Subcutaneous abdominal adipose tissue (tissue), 5 donors: ENCODE results near the gene CA6.
"Not testable (repeated sequence)": the region's sequence is repeated elsewhere in the genome, so short reads cannot be mapped to it uniquely, and the experiment has no call there.

Source experiments
- H3K27ac ChIP-seq: one replicate; pipeline ENCODE4 v1.7.0; 2013; ENCODE audit warnings: low read depth, mild to moderate bottlenecking, inconsistent platforms, low read length, moderate library complexity
- H3K27me3 ChIP-seq, 5 donors: one replicate each; pipeline ENCODE4 v1.7.0; 2013; ENCODE audit warnings: low read length in 5 of 5, inconsistent platforms in 1 of 5; ENCODE audit not compliant: control insufficient read depth in 5 of 5, insufficient read depth in 4 of 5
- H3K36me3 ChIP-seq, 5 donors: one replicate each; pipeline ENCODE4 v1.7.0; 2013; ENCODE audit warnings: low read length in 5 of 5; ENCODE audit not compliant: control insufficient read depth in 5 of 5, insufficient read depth in 5 of 5
- H3K4me1 ChIP-seq, 5 donors: one replicate each; pipeline ENCODE4 v1.7.0; 2013; ENCODE audit warnings: low read length in 5 of 5, mild to moderate bottlenecking in 3 of 5, moderate library complexity in 1 of 5; ENCODE audit not compliant: control insufficient read depth in 5 of 5, insufficient read depth in 5 of 5
- H3K4me3 ChIP-seq, 5 donors: one replicate each; pipeline ENCODE4 v1.7.0; 2013; ENCODE audit warnings: low read length in 5 of 5, low read depth in 1 of 5
- H3K9ac ChIP-seq, 5 donors: one replicate each; pipeline ENCODE4 v1.7.0; 2013; ENCODE audit warnings: low read length in 5 of 5, mild to moderate bottlenecking in 4 of 5, moderate library complexity in 3 of 5
- H3K9me3 ChIP-seq, 5 donors: one replicate each; pipeline ENCODE4 v1.7.0; 2013; ENCODE audit warnings: low read length in 5 of 5; ENCODE audit not compliant: control insufficient read depth in 5 of 5
- donor health status: healthy.
- donor health status: healthy.
- donor health status: healthy.
- donor health status: healthy.
- donor health status: healthy.

The CA6 gene

DNA sequence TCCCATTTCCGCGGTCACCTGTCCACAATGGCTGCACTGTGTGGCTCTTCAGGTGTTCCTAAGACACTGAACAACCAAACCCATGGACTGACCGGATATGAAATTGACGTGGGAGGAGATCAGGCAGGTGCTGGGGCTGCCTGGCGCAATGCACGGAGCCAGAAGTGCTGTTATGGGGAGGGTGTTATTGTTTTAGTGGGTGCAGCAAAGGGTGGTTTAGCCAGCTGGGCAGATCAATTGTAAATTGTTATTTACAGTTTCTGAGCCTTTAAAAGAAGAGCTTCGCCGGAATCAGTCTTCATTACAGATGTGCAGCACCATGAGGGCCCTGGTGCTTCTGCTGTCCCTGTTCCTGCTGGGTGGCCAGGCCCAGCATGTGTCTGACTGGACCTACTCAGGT is at the start of gene CA6:
Gene CA6 (plus strand): TSS at position 301 of the 400 bp plus-strand sequence. CDS start 19 bp downstream, at position 320.
- no peak within 1 kb of the TSS for H3K4me3 ChIP-seq
- H3K36me3 ChIP-seq: no peaks in the 10 kb centered on the region
- H3K4me1 ChIP-seq: peaks cover 0 to 14% (median 6%) of the 10 kb centered on the region in 5 donors
- H3K27ac ChIP-seq: no peak within 1 kb of the TSS
- no peaks in the 10 kb centered on the region for H3K27me3 ChIP-seq
- H3K9ac ChIP-seq: no peak within 1 kb of the TSS
- H3K9me3 ChIP-seq: no peaks in the 10 kb centered on the region

DNA sequence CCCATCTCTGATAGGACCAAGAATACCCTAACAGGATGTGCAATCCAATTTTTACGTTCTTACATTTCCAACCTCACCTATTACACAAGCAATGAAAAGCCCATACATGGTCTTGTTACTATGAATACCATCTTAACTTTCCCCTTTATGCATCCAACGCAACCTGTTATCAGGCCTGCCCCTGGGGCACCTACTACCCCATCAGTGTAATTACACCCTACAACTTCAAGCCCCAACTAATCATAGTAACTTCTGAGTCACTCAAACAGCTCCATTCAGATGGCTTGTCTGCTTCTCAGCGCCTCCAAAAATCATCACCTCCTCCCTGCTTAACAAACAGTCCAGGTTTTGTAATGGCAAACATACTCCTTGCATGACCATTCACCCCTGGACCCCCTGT is 48.9 kb upstream of the CA6 start:
- not testable (repeated sequence) for H3K27me3 ChIP-seq, H3K9ac ChIP-seq, H3K36me3 ChIP-seq, H3K4me3 ChIP-seq, H3K9me3 ChIP-seq, H3K4me1 ChIP-seq, H3K27ac ChIP-seq

DNA sequence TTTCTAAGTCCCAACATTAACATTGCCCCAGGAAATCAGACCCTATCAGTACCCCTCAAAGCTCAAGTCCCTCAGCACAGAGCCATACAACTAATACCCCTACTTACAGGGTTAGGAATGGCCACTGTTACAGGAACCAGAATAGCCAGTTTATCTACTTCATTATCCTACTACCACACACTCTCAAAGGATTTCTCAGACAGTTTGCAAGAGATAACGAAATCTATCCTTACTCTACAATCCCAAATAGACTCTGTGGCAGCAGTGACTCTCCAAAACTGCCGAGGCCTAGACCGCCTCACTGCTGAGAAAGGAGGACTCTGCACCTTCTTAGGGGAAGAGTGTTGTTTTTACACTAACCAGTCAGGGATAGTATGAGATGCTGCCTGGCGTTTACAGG is 48.2 kb upstream of the CA6 start:
- H3K9ac ChIP-seq, H3K9me3 ChIP-seq, H3K4me1 ChIP-seq, H3K27me3 ChIP-seq, H3K27ac ChIP-seq, H3K4me3 ChIP-seq, H3K36me3 ChIP-seq: not testable (repeated sequence)

DNA sequence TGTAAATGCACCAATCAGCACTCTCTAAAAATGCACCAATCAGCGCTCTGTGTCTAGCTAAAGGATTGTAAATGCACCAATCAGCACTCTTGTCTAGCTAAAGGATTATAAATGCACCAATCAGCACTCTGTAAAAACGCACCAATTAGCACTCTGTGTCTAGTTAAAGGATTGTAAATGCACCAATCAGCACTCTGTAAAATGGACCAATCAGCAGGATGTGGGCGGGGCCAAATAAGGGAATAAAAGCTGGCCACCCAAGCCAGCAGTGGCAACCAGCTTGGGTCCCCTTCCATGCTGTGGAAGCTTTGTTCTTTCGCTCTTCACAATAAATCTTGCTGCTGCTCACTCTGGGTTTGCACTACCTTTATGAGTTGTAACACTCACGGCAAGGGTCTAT is 47.2 kb upstream of the CA6 start:
- not testable (repeated sequence) for H3K4me3 ChIP-seq, H3K9me3 ChIP-seq, H3K27ac ChIP-seq, H3K27me3 ChIP-seq, H3K4me1 ChIP-seq, H3K36me3 ChIP-seq, H3K9ac ChIP-seq

DNA sequence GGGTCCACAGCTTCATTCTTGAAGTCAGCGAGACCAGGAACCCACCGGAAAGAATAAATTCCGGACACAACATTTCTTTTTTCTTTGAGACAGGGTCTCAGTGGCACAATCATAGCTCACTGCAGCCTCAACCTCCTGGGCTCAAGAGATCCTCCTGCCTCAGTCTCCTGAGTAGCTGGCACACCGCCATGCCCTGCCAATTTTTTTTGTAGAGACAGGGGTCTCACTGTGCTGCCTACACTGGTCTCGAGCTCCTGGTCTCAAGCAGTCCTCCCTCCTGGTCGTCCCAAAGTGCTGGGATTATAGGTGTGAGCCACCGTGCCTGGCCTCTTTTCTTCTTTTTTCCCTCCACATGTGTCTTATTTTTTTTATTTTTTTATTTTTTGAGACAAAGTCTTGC is 46.6 kb upstream of the CA6 start:
- H3K9me3 ChIP-seq: no peaks in the 10 kb centered on the region
- no peak overlapping the region for H3K27ac ChIP-seq
- H3K36me3 ChIP-seq: no peaks in the 10 kb centered on the region
- H3K27me3 ChIP-seq: no peaks in the 10 kb centered on the region
- H3K9ac ChIP-seq: no peak overlapping the region
- peaks cover 0 to 2% (median 2%) of the 10 kb centered on the region in 5 donors for H3K4me1 ChIP-seq
- H3K4me3 ChIP-seq: no peak overlapping the region

DNA sequence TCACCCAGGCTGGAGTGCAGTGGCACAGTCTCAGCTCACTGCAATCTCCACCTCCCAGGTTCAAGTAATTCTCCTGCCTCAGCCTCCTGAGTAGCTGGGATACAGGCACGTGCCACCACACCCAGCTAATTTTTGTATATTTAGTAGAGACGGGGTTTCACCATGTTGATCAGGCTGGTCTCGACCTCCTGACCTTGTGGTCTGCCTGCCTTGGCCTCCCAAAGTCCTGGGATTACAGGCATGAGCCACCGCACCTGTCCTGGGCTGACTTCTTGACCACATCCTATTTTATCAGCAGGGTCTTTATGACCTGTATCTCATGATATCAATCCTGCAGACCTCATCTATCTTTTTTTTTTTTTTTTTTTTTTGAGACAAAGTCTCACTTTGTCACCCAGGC is 45.0 kb upstream of the CA6 start:
- not testable (repeated sequence) for H3K36me3 ChIP-seq, H3K4me3 ChIP-seq, H3K4me1 ChIP-seq

DNA sequence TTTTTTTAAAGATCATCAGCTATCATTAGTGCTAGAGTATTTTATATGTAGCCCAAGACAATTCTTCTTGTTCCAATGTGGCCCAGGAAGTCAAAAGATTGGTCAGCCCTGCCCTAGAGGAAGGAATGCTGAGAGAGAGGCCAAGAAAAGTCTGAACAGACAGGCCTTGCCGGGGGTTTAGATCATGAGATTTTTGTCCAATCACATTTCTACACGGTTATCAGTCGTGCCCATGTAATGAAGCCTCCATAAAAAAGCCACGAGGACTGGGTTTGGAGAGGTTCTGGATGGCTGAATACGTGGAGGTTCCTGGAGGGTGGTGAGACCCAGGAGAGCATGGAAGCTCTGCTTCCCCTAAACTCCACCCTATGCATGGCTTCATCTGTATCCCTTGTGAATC is 42.9 kb upstream of the CA6 start:
- H3K27ac ChIP-seq: no peak overlapping the region
- no peak overlapping the region for H3K4me3 ChIP-seq
- H3K27me3 ChIP-seq: no peaks in the 10 kb centered on the region
- H3K9me3 ChIP-seq: no peaks in the 10 kb centered on the region
- no peak overlapping the region for H3K9ac ChIP-seq
- H3K4me1 ChIP-seq: peaks cover 0 to 4% (median 3%) of the 10 kb centered on the region in 5 donors
- no peaks in the 10 kb centered on the region for H3K36me3 ChIP-seq

More for the DNA sequence above, 45.0 kb upstream of the CA6 start:
- H3K9ac ChIP-seq, H3K27me3 ChIP-seq, H3K27ac ChIP-seq, H3K9me3 ChIP-seq: not testable (repeated sequence)

DNA sequence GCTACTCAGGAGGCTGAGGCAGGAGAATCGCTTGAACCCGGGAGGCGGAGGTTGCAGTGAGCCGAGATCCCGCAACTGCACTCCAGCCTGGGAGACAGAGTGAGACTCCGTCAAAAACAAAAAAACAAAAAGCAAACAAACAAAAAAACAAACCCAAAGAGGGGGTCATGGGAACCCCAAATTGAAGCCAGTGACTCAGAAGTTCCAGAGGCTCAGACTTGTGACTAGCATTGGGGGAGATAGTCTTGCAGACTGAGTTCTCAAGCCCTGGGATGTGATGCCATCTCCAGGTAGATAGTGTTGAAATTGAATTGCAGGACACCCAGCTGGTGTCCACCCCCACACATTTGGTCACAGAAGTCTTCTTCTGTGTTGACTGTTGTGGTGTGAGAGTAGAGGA is 42.3 kb upstream of the CA6 start:
- Histone ChIP-seq H3K9me3 (no peaks in the 10 kb centered on the region), H3K4me3 (no peak overlapping the region), H3K4me1 (peaks cover 0 to 4% (median 3%) of the 10 kb centered on the region in 5 donors), H3K27me3 (no peaks in the 10 kb centered on the region), H3K9ac (no peak overlapping the region), H3K36me3 (no peaks in the 10 kb centered on the region), H3K27ac (no peak overlapping the region)

DNA sequence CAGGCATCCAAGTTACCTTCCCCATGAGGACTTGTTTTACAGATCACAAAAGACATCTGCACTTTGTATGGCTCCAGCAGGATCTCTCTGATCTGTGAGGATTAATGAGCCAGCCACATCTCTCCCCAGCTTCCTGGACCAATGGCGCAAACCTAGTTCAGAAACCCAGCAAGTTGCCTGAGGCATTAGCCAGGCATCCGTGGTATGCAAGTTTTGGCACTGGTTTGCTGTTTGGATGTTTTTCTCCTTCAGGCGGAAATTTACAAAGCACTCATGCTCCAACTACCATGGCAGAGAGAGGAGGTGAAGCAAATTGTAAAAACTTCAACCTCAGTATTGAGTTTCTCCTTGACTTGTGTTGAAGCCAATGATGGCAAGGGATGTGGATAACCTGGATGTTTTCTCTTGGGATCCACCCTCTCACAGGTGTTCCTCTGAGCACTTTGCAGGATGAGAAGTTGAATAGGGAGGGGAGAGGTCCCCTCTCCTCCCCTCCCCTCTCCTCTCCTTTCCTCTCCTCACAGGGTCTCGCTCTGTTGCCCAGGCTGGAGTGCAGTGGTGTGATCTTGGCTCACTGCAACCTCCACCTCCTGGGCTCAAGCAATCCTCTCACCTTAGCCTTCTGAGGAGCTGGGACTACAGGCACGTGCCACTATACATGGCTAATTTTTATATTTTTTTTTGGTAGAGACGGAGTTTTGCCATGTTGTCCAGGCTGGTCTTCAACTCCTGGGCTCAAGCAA is 41.6 kb upstream of the CA6 start:
- Histone ChIP-seq H3K4me3 (no peak overlapping the region), H3K9me3 (no peaks in the 10 kb centered on the region), H3K4me1 (peaks cover 0 to 4% (median 3%) of the 10 kb centered on the region in 5 donors), H3K36me3 (no peaks in the 10 kb centered on the region), H3K27me3 (no peaks in the 10 kb centered on the region), H3K27ac (no peak overlapping the region), H3K9ac (no peak overlapping the region)

DNA sequence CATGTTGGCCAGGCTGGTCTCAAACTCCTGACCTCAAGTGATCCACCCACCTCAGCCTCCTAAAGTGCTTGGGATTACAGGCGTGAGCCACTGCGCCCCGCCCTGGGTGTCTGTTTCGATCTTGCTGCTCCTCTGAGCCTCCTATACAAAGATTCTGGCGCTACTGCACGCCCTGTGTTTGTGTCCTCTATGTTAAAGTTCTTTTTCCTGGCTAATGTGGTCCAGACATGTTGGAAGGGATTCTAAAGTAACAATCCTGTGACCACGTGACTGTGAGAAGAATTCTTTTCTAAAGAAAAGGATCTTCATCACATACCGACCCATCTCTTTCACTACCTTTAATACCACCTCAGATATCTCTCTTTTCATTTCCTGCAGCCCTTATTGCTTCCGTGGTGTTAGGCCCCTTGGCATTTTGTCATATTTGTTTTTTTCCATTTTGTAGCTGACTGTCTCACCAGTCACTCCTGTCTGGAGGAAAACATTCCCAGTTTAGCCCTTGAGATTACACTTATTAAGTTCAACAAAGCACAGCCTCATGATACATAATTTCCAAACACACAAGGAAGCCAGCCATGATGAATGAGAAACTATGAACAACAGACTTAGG is 40.0 kb upstream of the CA6 start:
- Histone ChIP-seq H3K27me3 (no peaks in the 10 kb centered on the region), H3K4me3 (no peak overlapping the region), H3K9ac (no peak overlapping the region), H3K27ac (peak overlapping the region; percentile 21), H3K4me1 (peaks cover 0 to 4% (median 3%) of the 10 kb centered on the region in 5 donors), H3K9me3 (no peaks in the 10 kb centered on the region), H3K36me3 (no peaks in the 10 kb centered on the region)
